SK-MEL-5 (cell line): ENCODE data around the gene JKAMP. TPM values are rescaled to one million over a fixed set of nuclear protein-coding genes. Genes with fewer than 3 reads are reported as not detected.

Experiments used
- DNase-seq: peaks from one replicate; pipeline ENCODE4 v3.0.0-alpha.2; 2016; ENCODE audit warnings: low read depth, low spot score
- in situ Hi-C: cut with HindIII; loops from 2 replicates; pipeline ENCODE4 v1.10.0; 2016; ENCODE audit warnings: low sequenced_read_pairs, high pct_unique_total_duplicates, low pct_unique_long_range_greater_than_20kb
- total RNA-seq: library from RNA; depleted of rRNA; stranded (reverse); fragments of >200 nt; shearing (Covaris generic); gene quantifications from 2 replicates; pipeline ENCODE4 v1.2.3, GENCODE V29; 2014

Gene JKAMP
- total RNA-seq, 1 experiment from 2014 or later, result 102 TPM

DNA sequence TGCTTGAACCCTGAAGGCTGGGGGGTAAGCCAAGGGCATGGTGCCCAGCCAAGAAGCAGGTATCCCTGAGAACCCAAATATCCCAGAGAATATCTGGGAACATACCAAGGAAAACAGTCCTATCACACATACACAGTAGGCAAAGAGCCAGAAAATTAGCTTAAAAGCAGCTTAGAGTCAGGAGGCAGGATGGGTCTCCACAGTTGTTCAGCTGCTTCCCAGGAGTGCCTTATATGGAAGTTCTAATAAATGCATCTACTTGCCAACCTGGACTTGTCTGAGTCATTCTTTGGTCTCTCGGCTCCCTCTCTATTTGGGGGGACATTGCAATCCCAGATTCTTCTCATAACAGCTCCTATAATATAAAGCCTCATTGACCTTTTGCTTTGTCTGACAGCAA, 10.1 kb upstream of the JKAMP start:
- no peak for DNase-seq
- in situ Hi-C loops, result no loop called here

- in situ Hi-C loops, result no loop called here
- DNase-seq, result no peak
These were observed 8.6 kb upstream of the JKAMP start for GRCh38 chr14:59475709-59476108.

GRCh38 chr14:59478540-59478939, 5.8 kb upstream of the JKAMP start:
- in situ Hi-C loops, result no loop called here
- DNase-seq, result no peak

DNA sequence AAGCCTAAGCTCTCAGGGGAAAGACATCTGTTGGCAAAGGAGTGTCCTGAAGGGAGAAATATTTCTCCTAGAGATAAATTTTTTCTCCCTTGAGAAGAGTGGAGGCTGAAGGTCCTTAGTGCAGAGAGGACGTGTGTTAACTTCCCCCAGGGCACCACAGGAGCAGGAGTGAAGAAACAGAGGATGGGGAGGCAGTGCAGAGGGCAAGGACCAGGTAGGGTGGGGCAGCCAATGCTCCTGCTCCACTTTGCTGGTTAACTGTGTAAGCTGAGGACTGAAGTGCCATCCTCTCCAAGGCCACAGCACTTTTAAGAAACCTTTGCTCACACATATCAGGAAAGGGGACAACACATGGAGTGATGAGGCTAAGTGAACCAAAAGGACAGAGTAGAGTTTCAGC, 4.2 kb upstream of the JKAMP start:
- in situ Hi-C loops, result no loop called here
- no peak for DNase-seq

GRCh38 chr14:59481407-59481806, 2.9 kb upstream of the JKAMP start:
- in situ Hi-C loops, result no loop called here
- no peak for DNase-seq

- in situ Hi-C loops, result no loop called here
These were observed 2.3 kb upstream of the JKAMP start for GRCh38 chr14:59481871-59482540.

DNA sequence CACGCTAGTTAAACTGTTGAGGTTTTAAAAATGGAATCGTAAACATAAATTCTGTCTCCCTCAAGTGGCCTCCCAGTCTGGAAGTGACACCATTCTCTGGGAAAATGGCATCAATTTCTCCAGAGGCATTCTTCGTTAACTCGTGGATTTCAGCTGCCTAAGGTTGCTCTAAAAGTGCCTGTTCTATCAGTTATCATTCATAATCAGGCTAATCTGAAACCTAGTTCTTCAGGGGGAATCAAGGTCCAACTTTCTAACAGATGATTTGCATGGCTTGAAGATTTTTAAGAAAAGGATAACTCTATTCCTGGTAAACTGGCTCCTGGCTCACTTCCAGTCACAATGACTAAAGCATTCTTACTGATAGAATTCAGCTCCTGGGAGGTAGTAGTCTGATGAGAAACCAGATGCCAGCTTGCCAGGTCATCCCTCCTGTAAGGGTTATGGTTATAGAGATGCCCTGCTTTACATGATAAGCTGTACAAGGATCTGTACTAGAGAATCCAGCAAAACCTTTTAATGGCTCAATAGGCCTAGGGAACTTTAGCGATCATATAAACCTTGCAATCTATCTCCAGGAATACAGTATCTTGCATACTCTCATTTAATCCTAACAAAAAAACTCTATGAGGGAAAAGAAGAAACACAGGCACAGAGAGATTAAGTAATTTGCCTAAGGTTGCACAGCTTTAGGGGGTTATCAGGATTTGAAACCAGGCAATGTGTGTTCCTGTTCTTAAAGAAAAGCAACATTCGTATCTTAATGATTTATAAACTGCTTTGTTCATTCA, 1.6 kb upstream of the JKAMP start:
- peak; percentile 46 for DNase-seq
- in situ Hi-C loops, result no loop called here

More at GRCh38 chr14:59481871-59482540, 2.3 kb upstream of the JKAMP start:
- DNase-seq, result no peak

- in situ Hi-C loops, result no loop called here
- peak; percentile 18 for DNase-seq
These were observed 954 bp upstream of the JKAMP start for GRCh38 chr14:59483363-59483762.

- peak; percentile 34 for DNase-seq
- in situ Hi-C loops, result no loop called here
These were observed 390 bp downstream of the JKAMP start for GRCh38 chr14:59484639-59485175.

GRCh38 chr14:59490756-59491155, 6.4 kb downstream of the JKAMP start:
- in situ Hi-C loops, result no loop called here
- no peak for DNase-seq

GRCh38 chr14:59492384-59492783, 8.1 kb downstream of the JKAMP start:
- DNase-seq, result no peak
- in situ Hi-C loops, result no loop called here

DNA sequence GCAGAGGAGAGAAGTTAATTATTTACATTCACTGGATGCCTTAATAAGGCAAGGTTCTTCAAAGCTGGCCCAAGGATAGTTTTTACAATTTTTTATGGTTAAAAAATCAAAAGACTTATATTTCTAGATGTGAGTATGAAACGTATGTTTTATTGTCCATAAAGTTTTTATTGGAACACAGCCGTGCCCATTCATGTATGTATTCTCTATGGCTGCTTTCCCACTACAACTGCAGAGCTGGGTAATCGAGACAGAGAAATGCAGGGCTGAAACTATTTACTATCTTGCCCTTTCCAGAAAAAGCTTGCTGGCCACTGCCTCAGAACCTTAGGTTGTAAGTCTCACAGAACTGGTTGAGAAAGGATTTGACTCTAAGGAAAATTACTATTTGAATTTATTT, 16.4 kb downstream of the JKAMP start:
- in situ Hi-C loops, result no loop called here

DNA sequence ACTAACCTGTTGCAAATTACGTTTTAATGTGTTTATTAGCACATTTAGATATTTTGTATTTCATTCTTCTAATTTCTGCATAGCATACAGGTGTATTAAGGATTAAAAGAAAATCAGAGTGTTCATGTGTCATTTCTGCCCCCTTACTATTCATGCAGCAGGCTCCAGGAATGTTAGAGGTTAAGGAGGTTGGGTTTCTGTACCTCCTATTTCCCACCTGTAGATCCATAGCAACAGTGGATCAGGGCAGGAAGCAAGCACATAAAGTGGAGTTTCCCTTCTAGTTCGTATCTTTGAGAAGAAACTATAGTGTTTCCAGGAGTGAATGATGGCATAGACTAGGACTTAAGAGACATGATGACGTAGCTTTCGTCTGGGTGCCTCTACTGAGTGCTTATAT, 18.9 kb downstream of the JKAMP start:
- in situ Hi-C loops, result no loop called here
- no peak for DNase-seq

More for the DNA sequence above, 16.4 kb downstream of the JKAMP start:
- no peak for DNase-seq

DNA sequence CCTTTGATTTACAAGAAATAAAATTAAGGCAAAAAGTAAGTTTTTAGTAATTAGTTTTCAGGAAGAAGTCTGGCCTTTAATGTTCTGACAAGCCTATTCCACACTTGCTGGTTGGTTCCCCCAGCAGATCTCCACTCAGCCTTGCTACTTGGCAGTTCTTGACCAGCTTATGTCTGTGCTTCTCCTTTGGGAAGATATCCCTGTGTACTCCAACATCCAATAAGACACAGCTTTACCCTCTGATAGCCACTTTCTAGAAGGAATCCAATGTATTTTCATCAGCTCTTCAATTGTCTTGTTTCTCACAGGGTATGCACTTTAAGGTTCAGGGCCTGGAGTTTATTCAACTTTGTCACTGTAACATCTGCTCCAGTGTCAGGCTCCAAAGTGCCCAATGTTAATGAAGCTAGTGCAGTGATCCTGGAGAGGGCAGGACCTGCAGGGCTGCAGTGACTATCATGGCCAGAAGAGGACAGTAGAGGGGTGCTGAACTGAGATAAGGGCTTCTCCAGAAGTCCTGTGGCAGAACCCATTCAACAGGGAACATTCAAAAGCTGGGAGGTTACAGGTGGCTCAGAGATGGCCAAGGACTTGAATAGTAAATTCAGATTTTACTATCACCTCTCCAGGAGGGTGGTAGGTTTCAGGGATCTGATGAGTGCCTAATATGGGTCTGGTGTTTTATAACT, 22.9 kb downstream of the JKAMP start:
- DNase-seq, result peak; percentile 83
- in situ Hi-C loops, result no loop called here

GRCh38 chr14:59507752-59508103, 23.4 kb downstream of the JKAMP start:
- no peak for DNase-seq
- in situ Hi-C loops, result no loop called here

DNA sequence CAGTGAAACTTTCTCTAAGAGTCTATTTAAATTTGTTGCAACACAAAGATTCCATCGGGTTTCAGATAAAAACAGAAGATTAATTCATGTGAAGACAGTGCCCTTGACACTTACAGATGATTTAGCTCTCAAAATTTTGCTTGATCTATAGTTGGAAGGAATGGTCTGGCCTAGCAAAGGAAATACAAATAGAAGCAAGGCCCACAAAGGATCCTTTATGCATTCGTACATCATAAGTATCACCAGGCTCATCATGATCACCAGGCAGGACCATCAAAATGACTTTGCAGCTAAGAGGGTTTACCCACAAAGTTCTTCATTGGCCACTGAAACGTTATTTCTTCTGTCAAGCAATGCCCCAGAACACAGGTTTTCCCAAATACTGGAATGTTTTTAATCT, 24.8 kb downstream of the JKAMP start:
- peak; percentile 57 for DNase-seq
- in situ Hi-C loops, result no loop called here

GRCh38 chr14:59510001-59510400, 25.7 kb downstream of the JKAMP start:
- DNase-seq, result no peak
- in situ Hi-C loops, result no loop called here

- DNase-seq, result no peak
- in situ Hi-C loops, result no loop called here
These were observed 26.6 kb downstream of the JKAMP start for GRCh38 chr14:59510966-59511365.
